GM10266 (cell line): ENCODE measurements around the gene ERG28.
A peak's percentile ranks its signal among the peaks of the same experiment; 100 is the strongest.

ENCODE experiments used
- DNase-seq: peaks from one replicate; pipeline ENCODE4 v3.0.0; 2012; ENCODE audit errors: extremely low spot score
- TF ChIP-seq, protein P1 (sequence below): IDR thresholded peaks from 2 replicates; pipeline ENCODE4 v1.5.1; 2012; ENCODE audit warnings: mild to moderate bottlenecking, low read depth; ENCODE audit not compliant: control insufficient read depth, insufficient read depth; ENCODE audit errors: missing control alignments

The ERG28 gene

GRCh38 chr14:75625034-75625433 is 35.6 kb downstream of the ERG28 start:
- no peak for DNase-seq
- TF ChIP-seq, protein P1, sequence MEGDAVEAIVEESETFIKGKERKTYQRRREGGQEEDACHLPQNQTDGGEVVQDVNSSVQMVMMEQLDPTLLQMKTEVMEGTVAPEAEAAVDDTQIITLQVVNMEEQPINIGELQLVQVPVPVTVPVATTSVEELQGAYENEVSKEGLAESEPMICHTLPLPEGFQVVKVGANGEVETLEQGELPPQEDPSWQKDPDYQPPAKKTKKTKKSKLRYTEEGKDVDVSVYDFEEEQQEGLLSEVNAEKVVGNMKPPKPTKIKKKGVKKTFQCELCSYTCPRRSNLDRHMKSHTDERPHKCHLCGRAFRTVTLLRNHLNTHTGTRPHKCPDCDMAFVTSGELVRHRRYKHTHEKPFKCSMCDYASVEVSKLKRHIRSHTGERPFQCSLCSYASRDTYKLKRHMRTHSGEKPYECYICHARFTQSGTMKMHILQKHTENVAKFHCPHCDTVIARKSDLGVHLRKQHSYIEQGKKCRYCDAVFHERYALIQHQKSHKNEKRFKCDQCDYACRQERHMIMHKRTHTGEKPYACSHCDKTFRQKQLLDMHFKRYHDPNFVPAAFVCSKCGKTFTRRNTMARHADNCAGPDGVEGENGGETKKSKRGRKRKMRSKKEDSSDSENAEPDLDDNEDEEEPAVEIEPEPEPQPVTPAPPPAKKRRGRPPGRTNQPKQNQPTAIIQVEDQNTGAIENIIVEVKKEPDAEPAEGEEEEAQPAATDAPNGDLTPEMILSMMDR: no peak

GRCh38 chr14:75619548-75619947 is 41.1 kb downstream of the ERG28 start:
- DNase-seq: no peak
- TF ChIP-seq, protein P1: no peak

- DNase-seq: peak; percentile 17
- TF ChIP-seq, protein P1: no peak
Measured at GRCh38 chr14:75615200-75615599, 45.5 kb downstream of the ERG28 start.

DNA sequence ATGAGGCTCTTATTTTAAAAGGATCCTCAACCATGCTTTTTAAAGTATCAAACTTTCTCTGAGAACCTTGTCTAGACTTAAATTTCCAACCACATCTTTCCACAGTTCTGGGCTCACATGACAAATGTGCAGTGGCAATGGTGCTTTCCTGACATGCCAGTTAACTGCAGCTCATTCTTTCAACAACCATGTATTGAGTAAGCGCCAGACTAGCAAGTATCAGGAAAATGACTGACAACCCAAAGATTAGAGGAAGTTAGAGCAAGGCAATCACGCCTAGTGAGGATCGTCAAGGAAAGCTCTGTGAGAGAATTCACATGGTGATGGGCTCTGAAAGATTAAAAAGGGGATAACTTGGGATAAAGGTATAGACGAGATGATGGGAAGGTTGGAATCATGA is 46.5 kb downstream of the ERG28 start:
- TF ChIP-seq, protein P1: no peak
- DNase-seq: no peak

DNA sequence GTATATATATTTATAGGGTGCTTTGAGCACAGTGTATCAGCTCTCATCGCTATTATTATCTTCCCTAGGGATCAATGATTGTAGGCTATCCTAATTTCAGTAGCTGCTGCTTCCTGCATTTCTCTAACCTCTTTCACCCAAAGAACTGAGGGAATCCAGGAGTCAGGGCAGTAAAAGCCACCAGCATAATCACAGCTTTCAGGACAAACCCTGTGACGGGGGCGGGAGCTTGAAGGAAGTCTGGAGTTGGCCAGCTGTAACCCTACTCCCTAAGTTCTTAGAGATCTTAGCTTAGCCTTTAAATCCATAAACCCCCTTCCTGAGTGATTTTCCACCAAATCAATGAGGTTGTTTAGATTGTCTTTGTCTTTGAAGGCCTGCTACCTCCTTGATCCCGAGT is 48.5 kb downstream of the ERG28 start:
- TF ChIP-seq, protein P1: no peak
- no peak for DNase-seq

GRCh38 chr14:75610834-75611233 is 49.8 kb downstream of the ERG28 start:
- TF ChIP-seq, protein P1: no peak
- DNase-seq: no peak

GRCh38 chr14:75609606-75610475 is 50.8 kb downstream of the ERG28 start:
- TF ChIP-seq, protein P1: no peak
- no peak for DNase-seq
